ENCODE results near the gene DENND1A.
"Not testable (repeated sequence)": the region's sequence is repeated elsewhere in the genome, so short reads cannot be mapped to it uniquely, and the experiment has no call there.

DENND1A gene

GRCh38 chr9:123914517-123915196 is 15.3 kb downstream of the DENND1A start:
- no peak for DNase-seq

- no peak for DNase-seq
These were observed 17.6 kb downstream of the DENND1A start for GRCh38 chr9:123912167-123912897.

GRCh38 chr9:123911024-123911423 is 18.9 kb downstream of the DENND1A start:
- DNase-seq = no peak

- not testable (repeated sequence) for DNase-seq
These were observed 20.7 kb downstream of the DENND1A start for GRCh38 chr9:123909192-123909591.

- DNase-seq = not testable (repeated sequence)
These were observed 26.4 kb downstream of the DENND1A start for GRCh38 chr9:123903550-123903949.

- no peak for DNase-seq
These were observed 35.1 kb downstream of the DENND1A start for GRCh38 chr9:123894822-123895221.

- DNase-seq = no peak
These were observed 36.0 kb downstream of the DENND1A start for GRCh38 chr9:123893831-123894460.

- DNase-seq = no peak
These were observed 36.8 kb downstream of the DENND1A start for GRCh38 chr9:123893115-123893514.

GRCh38 chr9:123887837-123888236 is 42.1 kb downstream of the DENND1A start:
- DNase-seq = no peak

GRCh38 chr9:123885834-123886233 is 44.1 kb downstream of the DENND1A start:
- not testable (repeated sequence) for DNase-seq

GRCh38 chr9:123883634-123884033 is 46.3 kb downstream of the DENND1A start:
- DNase-seq = no peak

- DNase-seq = no peak
These were observed 48.3 kb downstream of the DENND1A start for GRCh38 chr9:123881604-123882003.

- no peak for DNase-seq
These were observed 49.5 kb downstream of the DENND1A start for GRCh38 chr9:123880420-123880819.

- no peak for DNase-seq
These were observed 53.2 kb downstream of the DENND1A start for GRCh38 chr9:123876750-123877149.

GRCh38 chr9:123872710-123873109 is 57.2 kb downstream of the DENND1A start:
- DNase-seq = no peak

- DNase-seq = no peak
These were observed 58.1 kb downstream of the DENND1A start for GRCh38 chr9:123871781-123872180.

GRCh38 chr9:123868002-123868401 is 61.9 kb downstream of the DENND1A start:
- no peak for DNase-seq

GRCh38 chr9:123867034-123867433 is 62.9 kb downstream of the DENND1A start:
- DNase-seq = no peak

GRCh38 chr9:123866497-123866896 is 63.4 kb downstream of the DENND1A start:
- DNase-seq = no peak

- no peak for DNase-seq
These were observed 64.5 kb downstream of the DENND1A start for GRCh38 chr9:123865226-123866000.

- DNase-seq = no peak
These were observed 65.7 kb downstream of the DENND1A start for GRCh38 chr9:123864251-123864650.

GRCh38 chr9:123863164-123863855 is 66.6 kb downstream of the DENND1A start:
- DNase-seq = no peak

- no peak for DNase-seq
These were observed 68.2 kb downstream of the DENND1A start for GRCh38 chr9:123861756-123862120.
